PFSK-1 (cell line): ENCODE measurements around the gene ERN2.

Experiments
- FOXP2 ChIP-seq: optimal IDR thresholded peaks from 2 replicates; pipeline ENCODE3; 2011; ENCODE audit warnings: borderline replicate concordance, control low read depth, inconsistent platforms; ENCODE audit not compliant: insufficient read depth; ENCODE audit errors: extremely low read length, extremely low read depth
- POLR2AphosphoS5 ChIP-seq: IDR thresholded peaks from 2 replicates; pipeline ENCODE4 v1.6.1; 2012; ENCODE audit warnings: low read depth, mild to moderate bottlenecking, control low read depth, low read length, moderate library complexity
- SIN3A ChIP-seq: IDR thresholded peaks from 2 replicates; pipeline ENCODE4 v1.6.1; 2012; ENCODE audit warnings: mild to moderate bottlenecking, low read length, moderate library complexity, borderline replicate concordance; ENCODE audit not compliant: insufficient read depth
- TAF1 ChIP-seq: IDR thresholded peaks from 2 replicates; pipeline ENCODE4 v1.6.1; 2012; ENCODE audit warnings: low read length, control low read depth, borderline replicate concordance; ENCODE audit not compliant: insufficient read depth
- TF ChIP-seq, protein P1 (sequence below), 2 experiments: IDR thresholded peaks; 2 replicates each; pipeline versions ENCODE4 v1.6.1 to v1.8.0; 2011 to 2012; ENCODE audit warnings: low read depth in 2 of 2, low read length in 2 of 2, control low read depth in 1 of 2, inconsistent platforms in 1 of 2, mild to moderate bottlenecking in 1 of 2, moderate library complexity in 1 of 2; ENCODE audit not compliant: insufficient read depth in 1 of 2

The ERN2 gene

DNA sequence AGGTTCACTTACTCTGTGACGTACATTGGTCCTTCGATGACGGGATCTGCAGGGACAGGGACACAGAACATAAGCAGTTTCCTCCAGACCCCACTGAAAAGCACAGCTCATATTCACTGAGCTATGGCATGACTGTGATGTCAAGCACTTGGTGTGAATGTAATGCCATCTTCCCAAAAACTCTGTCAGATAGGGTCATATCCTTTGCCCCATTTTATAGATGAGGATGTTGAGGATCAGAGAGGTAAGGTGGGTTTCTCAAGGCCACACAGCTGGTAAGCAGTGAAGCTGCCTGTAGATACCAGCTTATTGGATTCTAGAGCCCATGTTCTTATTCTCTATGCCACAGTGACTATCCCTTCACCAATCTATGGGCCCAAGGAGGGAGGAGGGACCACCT, 2.5 kb downstream of the ERN2 start:
- TF ChIP-seq, protein P1, sequence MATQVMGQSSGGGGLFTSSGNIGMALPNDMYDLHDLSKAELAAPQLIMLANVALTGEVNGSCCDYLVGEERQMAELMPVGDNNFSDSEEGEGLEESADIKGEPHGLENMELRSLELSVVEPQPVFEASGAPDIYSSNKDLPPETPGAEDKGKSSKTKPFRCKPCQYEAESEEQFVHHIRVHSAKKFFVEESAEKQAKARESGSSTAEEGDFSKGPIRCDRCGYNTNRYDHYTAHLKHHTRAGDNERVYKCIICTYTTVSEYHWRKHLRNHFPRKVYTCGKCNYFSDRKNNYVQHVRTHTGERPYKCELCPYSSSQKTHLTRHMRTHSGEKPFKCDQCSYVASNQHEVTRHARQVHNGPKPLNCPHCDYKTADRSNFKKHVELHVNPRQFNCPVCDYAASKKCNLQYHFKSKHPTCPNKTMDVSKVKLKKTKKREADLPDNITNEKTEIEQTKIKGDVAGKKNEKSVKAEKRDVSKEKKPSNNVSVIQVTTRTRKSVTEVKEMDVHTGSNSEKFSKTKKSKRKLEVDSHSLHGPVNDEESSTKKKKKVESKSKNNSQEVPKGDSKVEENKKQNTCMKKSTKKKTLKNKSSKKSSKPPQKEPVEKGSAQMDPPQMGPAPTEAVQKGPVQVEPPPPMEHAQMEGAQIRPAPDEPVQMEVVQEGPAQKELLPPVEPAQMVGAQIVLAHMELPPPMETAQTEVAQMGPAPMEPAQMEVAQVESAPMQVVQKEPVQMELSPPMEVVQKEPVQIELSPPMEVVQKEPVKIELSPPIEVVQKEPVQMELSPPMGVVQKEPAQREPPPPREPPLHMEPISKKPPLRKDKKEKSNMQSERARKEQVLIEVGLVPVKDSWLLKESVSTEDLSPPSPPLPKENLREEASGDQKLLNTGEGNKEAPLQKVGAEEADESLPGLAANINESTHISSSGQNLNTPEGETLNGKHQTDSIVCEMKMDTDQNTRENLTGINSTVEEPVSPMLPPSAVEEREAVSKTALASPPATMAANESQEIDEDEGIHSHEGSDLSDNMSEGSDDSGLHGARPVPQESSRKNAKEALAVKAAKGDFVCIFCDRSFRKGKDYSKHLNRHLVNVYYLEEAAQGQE (IDR thresholded peaks at IDR 0.05; ENCODE audit: insufficient read depth in 1 of 2, low read depth in 2 of 2, low read length in 2 of 2) = no peak
- no peak for TF ChIP-seq FOXP2
- TF ChIP-seq SIN3A = no peak
- no peak for TF ChIP-seq POLR2AphosphoS5
- TF ChIP-seq TAF1 = no peak

DNA sequence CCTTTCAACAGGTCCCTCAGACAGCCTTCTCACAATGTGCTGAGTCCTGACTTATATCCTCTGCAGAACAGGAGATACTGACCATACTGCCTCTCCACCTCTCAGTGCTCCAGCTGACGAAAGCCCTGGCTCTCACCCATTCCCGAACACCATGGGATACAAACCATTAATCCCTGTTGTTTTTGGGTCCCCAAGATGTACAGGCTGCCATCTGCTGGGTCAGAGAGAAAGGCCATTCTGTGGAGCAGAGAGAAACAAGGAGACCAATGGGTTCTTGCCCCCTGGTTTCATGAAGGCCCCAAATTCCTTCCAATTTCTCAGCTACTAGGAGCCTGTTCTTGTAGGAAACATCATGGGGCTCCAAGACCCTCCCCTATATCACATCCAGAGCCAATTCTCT, 3.0 kb downstream of the ERN2 start:
- TF ChIP-seq TAF1 (no peak), FOXP2 (no peak)

DNA sequence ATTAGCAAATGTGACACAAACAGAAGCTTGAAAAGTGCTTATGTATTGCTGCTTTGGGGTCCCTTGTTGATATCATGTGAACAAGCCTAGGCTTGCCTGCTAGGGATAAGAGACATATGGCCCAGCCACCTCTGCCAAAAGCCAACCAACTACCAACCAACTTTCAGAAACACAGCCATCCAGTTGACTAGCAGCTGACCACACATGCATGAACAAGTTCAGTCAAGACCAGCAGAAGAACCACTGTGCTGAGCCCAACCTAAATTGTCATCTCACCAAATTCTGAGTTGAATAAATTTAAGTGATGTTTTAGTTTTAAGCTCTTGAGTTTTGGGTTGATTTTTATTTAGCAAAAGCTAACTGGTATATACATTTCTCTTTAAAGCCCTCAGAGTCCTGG, 3.5 kb downstream of the ERN2 start:
- TF ChIP-seq FOXP2 (no peak), TAF1 (no peak), SIN3A (no peak), POLR2AphosphoS5 (no peak)
- TF ChIP-seq, protein P1 (IDR thresholded peaks at IDR 0.05; ENCODE audit: insufficient read depth in 1 of 2, low read depth in 2 of 2, low read length in 2 of 2) = no peak

DNA sequence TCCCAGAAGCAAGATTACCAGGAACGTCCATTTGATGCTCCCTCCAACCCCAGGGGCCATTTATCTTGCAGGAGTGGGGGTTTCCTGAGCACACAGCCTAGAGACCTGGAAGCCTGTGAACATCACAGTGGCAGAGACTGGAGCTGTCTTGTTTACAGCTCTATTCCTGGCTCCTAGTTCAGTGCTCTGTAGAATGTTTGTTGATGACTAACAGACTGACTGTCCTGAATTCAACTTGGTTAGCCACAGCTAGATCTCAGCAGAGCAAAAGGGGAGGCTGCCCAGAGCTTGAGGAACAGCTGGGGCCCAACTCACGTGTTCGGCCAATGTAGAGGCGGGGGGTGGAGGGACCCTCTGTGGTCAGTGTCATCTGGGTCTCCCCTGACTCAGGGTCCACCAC, 6.6 kb downstream of the ERN2 start:
- TF ChIP-seq POLR2AphosphoS5 = no peak
- TF ChIP-seq, protein P1 (IDR thresholded peaks at IDR 0.05; ENCODE audit: insufficient read depth in 1 of 2, low read depth in 2 of 2, low read length in 2 of 2) = no peak
- no peak for TF ChIP-seq SIN3A

DNA sequence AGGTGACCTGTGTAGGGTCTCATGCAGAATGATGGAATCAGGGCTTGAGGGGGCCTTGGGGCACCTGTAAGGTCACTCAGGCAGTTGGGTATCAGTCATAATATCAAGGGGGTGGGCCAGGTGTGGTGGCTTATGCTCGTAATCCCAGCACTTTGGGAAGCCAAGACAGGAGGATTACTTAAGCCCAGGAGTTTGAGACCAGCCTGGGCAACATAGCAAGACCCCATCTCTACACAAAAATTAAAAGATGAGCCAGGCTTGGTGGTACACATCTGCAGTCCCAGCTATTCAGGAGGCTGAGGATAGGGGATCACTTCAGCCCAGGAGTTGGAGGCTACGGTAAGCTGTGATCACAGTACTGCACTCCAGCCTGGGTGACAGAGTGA, 7.5 kb downstream of the ERN2 start:
- TF ChIP-seq TAF1 = no peak
- TF ChIP-seq, protein P1 (IDR thresholded peaks at IDR 0.05; ENCODE audit: insufficient read depth in 1 of 2, low read depth in 2 of 2, low read length in 2 of 2) = no peak
- no peak for TF ChIP-seq SIN3A
- TF ChIP-seq FOXP2 = no peak
- TF ChIP-seq POLR2AphosphoS5 = no peak
